PFSK-1 (cell line): ENCODE results near the gene RAB3C.

Experiments
- POLR2AphosphoS5 ChIP-seq: IDR thresholded peaks from 2 replicates; pipeline ENCODE4 v1.6.1; 2012; ENCODE audit warnings: low read depth, mild to moderate bottlenecking, control low read depth, low read length, moderate library complexity
- SIN3A ChIP-seq: IDR thresholded peaks from 2 replicates; pipeline ENCODE4 v1.6.1; 2012; ENCODE audit warnings: mild to moderate bottlenecking, low read length, moderate library complexity, borderline replicate concordance; ENCODE audit not compliant: insufficient read depth

GRCh38 chr5:58582019-58582802, 664 bp upstream of the RAB3C start:
- TF ChIP-seq SIN3A, result no peak
- TF ChIP-seq POLR2AphosphoS5, result no peak
